ENCODE results near the gene GRIK2. TPM values are rescaled to one million over a fixed set of nuclear protein-coding genes. Genes with fewer than 3 reads are reported as not detected.

GRIK2 gene
- total RNA-seq, 1 experiment from 2014 or later, result 0.70 TPM

- no peak overlapping the region for H3K56ac ChIP-seq (ENCODE audit: insufficient read length, low read depth, low read length)
- Mint-ChIP-seq H3K4me3 (no peak overlapping the region), H3K27ac (no peak overlapping the region), H3K4me1 (peaks cover 0 to 8% of the 10 kb centered on the region in 2 experiments; a peak in 1 of 4 replicates), H3K27me3 (ENCODE audit: low read depth) (no peaks in the 10 kb centered on the region), H3K9me3 (no peaks in the 10 kb centered on the region), H3K36me3 (ENCODE audit: insufficient read depth in 1 of 3, low read depth in 3 of 3) (no peaks in the 10 kb centered on the region)
- DNase-seq, result no peak
- no peak overlapping the region for H3K9ac ChIP-seq (ENCODE audit: extremely low read depth, insufficient read length, low read length)
- H3K14ac ChIP-seq (ENCODE audit: insufficient read depth, low read length), result no peak overlapping the region
- no CpG with 5 or more reads among the region's 1 CpG for WGBS (ENCODE audit: extremely low coverage, insufficient read length, low lambda C conversion rate)
- no peak overlapping the region for H4K8ac ChIP-seq (replicated peaks; ENCODE audit: insufficient read length, low read depth, low read length)
- H2BK15ac ChIP-seq (ENCODE audit: low read depth, low read length), result no peak overlapping the region
- H3K4ac ChIP-seq (ENCODE audit: low read depth, low read length), result no peak overlapping the region
- H3K18ac ChIP-seq (ENCODE audit: insufficient read length, low read depth, low read length), result no peak overlapping the region
- H2BK12ac ChIP-seq (ENCODE audit: insufficient read length, low read depth, low read length), result no peak overlapping the region
- H4K20me1 ChIP-seq (ENCODE audit: control insufficient read depth, insufficient read depth, insufficient read length), result no peaks in the 10 kb centered on the region
- no peak overlapping the region for H2BK5ac ChIP-seq (ENCODE audit: insufficient read length, low read length)
- H3K23ac ChIP-seq (ENCODE audit: insufficient read length, low read depth, low read length), result no peak overlapping the region
- no peaks in the 10 kb centered on the region for H3K27me3 ChIP-seq (ENCODE audit: insufficient read depth, low read length)
- no peaks in the 10 kb centered on the region for H3K4me1 ChIP-seq (ENCODE audit: insufficient read depth, low read length)
- H3K79me1 ChIP-seq (ENCODE audit: insufficient read depth, low read depth, low read length, poor library complexity, severe bottlenecking), result no peaks in the 10 kb centered on the region
- no peak for TF ChIP-seq CTCF (conservative IDR thresholded peaks at IDR 0.05)
- no peak overlapping the region for H3K4me2 ChIP-seq (ENCODE audit: insufficient read depth, insufficient read length, low read length)
- H3K23me2 ChIP-seq (ENCODE audit: insufficient read length, low read depth, low read length, poor library complexity, severe bottlenecking), result no peaks in the 10 kb centered on the region
- H2BK20ac ChIP-seq (ENCODE audit: low read depth, low read length, poor library complexity, severe bottlenecking), result no peak overlapping the region
- H3T11ph ChIP-seq (ENCODE audit: low read length), result no peak overlapping the region
- H2AK5ac ChIP-seq (ENCODE audit: insufficient read length, low read length), result no peak overlapping the region
- H4K91ac ChIP-seq (ENCODE audit: insufficient read length, low read depth, low read length), result no peak overlapping the region
- no peak overlapping the region for H2BK120ac ChIP-seq (ENCODE audit: low read depth, low read length, poor library complexity, severe bottlenecking)
- H3K9me3 ChIP-seq (ENCODE audit: control insufficient read depth, low read depth, low read length), result no peaks in the 10 kb centered on the region
- no peaks in the 10 kb centered on the region for H3K79me2 ChIP-seq (ENCODE audit: insufficient read depth, low read length)
- H4K5ac ChIP-seq (ENCODE audit: insufficient read length, low read depth, low read length), result no peak overlapping the region
- no peak overlapping the region for H3K27ac ChIP-seq (ENCODE audit: insufficient read length, low read depth, low read length)
- H2AFZ ChIP-seq (ENCODE audit: low read length), result no peak overlapping the region
Measured at GRCh38 chr6:101935732-101936131, 542.2 kb downstream of the GRIK2 start.

Data from H9 (cell line).